ENCODE results near the gene MPV17L2.
"Not testable (repeated sequence)": the region's sequence is repeated elsewhere in the genome, so short reads cannot be mapped to it uniquely, and the experiment has no call there.

The MPV17L2 gene

DNA sequence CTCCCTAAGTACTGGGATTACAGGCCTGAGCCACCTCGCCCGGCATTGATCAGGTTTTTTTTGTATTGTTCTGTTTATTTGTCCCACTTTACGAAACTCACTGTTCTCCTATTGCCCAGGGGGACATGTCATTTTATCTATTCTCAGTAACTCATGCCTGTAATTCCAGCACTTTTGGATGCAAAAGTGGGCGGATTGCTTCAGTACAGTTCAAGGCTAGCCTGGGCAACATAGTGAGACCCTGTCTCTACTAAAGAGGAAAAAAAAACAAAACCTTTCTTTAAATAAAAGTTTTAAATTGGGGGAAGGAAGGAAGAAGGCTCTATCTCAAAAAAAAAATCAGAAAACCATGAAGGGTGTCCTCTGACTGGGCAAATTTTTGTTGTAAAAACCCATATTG is 2.7 kb upstream of the MPV17L2 start:
- no peak overlapping the region for H3K4me3 ChIP-seq (ENCODE audit: low read depth, low read length)

DNA sequence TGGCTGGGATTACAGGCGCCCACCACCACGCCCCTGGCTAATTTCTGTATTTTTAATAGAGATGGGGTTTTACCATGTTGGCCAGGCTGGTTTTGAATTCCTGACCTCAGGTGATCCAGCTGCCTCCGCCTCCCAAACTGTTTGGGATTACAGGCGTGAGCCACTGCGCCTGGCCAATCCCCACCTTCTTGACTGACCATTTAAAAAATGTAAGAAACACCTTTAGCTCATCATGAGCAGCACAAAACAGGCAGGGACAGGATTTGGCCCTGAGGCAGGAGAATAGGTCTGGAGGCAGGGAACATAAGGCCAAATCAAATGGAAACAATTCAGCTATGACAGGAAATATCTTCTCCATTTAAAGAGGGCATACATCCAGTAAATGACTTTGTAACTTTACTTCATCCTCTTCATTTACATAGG is 1.4 kb upstream of the MPV17L2 start:
- no peak overlapping the region for H3K4me3 ChIP-seq (ENCODE audit: low read depth, low read length)

DNA sequence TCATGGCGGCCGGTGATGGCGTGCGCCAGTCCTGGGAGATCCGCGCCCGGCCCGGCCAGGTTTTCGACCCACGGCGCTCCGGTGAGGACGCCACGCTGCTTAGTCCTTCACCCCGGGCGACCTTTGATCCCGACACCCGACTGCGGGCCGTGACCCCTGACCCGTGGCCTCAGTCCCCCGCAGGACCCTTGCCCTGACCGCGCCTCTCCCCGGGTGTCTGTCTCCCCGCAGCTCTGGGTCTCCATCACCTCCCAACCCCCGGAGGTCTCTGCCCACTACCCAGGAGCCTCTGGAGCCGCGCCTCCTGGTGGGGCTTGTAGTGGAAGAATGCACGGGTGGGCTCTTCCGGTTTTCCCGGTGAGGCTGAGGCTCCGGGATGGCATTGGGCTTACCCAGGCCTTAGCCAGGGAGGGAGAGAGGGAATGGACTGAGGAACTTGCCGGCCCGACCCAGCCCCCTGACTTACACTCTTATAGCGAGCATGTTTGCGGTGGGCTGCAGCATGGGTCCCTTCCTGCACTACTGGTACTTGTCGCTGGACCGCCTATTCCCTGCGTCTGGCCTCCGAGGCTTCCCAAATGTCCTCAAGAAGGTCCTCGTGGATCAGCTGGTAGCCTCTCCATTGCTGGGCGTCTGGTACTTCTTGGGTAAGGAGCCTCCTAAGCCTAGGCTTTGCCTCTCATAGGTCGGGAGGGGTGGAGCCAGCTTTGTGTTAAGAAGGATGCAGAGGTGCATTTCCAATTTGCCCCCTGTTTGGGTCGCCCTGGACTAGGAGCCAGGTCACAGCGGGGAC is 566 bp downstream of the MPV17L2 start:
- H3K4me3 ChIP-seq (ENCODE audit: low read depth, low read length): peak overlapping the region; percentile 75

DNA sequence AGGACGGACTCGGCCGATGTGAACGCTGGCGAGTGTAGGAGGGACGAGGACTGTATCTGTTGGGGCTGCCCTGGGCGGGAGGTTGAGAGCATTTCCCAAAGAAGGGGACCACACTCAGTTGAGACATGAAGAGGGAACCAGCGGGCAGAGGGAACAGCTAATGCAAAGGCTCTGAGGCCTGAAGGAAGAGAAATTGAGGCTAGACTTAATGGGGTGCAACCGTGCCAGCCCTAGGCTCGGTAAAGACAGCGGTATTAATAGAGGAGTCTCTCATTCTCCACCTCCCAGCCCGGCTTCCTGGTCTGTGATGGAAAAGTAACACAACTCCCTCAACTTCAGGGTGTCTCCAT is 1.1 kb downstream of the MPV17L2 start:
- H3K4me3 ChIP-seq (ENCODE audit: low read depth, low read length): peak overlapping the region; percentile 75

DNA sequence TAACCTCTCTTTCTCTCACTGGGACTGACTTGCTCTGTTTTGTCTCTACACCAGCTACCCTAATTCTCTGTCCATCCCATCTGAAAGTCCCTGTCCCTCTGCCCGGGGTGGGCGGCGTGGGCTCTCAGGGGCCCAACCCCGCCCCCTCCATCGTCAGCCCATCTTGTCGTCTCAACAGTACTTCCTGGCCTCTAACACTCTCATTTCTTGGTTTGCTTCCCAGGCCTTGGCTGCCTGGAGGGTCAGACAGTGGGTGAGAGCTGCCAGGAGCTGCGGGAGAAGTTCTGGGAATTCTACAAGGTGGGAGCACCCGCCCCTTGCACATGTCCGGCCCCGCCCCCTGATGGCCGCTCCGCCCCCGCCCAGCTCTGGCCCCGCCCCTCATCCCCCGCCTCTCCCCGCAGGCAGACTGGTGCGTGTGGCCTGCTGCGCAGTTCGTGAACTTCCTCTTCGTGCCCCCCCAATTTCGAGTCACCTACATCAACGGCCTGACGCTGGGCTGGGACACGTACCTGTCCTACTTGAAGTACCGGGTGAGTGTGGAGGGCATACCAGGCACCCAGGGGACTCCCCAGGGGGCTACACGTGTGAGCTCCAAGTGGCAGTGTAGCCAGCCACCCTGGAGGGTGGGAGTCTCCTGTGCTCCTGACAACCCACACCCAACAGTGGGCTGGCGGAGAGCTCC is 1.7 kb downstream of the MPV17L2 start:
- H3K4me3 ChIP-seq (ENCODE audit: low read depth, low read length): no peak overlapping the region

DNA sequence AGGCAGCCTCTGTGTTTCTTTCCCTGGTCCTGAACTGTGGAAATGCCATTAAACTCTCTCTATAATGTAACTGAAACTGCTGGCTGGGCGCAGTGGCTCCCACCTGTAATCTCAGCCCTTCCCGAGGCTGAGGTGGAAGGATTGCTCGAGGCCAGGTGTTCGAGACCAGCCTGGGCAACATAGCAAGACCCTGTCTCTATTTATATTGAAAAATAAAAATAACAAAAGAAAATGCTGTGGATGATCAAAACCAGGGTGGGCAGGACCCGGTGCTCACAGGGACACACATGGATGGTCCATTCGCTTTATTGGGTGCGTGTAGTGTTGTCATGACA is 3.5 kb downstream of the MPV17L2 start:
- H3K4me3 ChIP-seq (ENCODE audit: low read depth, low read length): no peak overlapping the region

DNA sequence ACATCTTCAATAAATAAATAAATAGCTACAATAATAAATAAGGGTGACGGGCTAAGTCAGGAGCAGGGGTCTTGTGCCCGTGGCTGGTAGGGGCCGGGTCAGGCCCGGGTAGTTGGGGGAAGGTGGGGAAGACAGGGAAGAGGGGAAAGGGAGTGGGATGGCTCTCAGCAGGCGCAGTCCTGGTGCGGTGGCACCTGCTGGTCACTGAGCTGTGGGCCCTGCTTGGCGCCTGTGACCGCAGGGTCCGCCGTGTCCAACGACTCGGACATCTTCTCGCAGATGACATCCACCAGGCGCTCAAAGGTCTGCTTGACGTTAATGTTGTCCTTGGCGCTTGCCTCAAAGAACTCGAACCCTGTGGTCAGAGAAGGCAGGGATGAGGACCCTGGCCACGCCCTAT is 4.3 kb downstream of the MPV17L2 start:
- H3K4me3 ChIP-seq (ENCODE audit: low read depth, low read length): no peak overlapping the region

DNA sequence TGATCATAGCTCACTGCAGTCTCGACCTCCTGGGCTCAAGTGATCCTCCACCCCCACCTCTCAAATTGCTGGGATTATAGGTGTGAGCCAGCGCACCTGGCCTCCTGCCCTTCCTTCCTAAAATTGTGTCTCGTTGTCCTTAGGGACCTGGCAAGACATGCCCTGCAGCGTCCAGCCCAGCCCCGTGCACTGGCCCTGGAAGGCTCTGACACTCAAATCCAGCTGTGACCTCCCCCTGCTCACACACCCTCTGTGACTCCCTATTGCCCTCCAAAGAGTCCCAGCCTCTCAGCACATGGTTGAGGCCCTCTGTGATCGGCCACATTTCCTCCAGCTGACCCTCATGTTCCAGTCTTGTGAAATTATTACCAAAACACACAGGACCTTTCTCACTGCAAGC is 4.9 kb downstream of the MPV17L2 start:
- H3K4me3 ChIP-seq (ENCODE audit: low read depth, low read length): no peak overlapping the region

DNA sequence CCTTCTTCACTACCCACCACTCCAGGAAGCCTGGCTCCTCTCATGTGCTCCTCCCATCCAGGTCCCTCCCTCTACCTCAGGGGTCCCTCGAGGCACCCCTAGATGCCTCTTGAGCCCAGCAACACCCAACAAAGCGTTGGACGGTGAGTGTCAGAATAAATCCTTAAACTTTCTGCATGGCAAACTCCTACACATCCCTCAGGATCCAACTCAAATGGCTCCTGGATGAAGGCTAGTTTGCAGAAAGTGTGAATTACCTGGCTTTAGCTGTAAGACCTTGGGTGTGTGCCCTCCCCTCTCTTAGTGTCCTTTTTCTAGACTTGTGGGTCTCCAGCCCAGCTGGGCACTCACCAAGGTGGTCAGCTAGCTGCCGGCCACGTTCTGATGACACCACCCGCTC is 5.4 kb downstream of the MPV17L2 start:
- no peak overlapping the region for H3K4me3 ChIP-seq (ENCODE audit: low read depth, low read length)

DNA sequence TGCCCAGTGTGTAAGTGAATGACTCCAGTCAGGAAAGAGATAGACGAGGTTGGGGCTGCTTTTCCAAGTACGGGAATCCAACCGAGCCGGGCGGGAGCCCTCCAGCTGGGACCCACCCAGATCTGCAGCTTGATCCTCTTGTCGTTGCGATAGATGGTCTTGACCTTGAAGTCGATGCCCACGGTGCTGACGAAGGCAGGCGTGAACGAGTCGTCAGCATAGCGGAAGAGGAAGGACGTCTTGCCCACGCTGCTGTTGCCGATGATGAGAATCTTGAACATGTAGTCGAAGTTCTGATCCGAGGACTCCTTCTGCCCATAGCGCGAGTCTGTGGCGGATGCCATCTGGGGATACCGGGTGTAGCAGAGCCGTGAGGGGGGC is 9.4 kb downstream of the MPV17L2 start:
- H3K4me3 ChIP-seq (ENCODE audit: low read depth, low read length): no peak overlapping the region

DNA sequence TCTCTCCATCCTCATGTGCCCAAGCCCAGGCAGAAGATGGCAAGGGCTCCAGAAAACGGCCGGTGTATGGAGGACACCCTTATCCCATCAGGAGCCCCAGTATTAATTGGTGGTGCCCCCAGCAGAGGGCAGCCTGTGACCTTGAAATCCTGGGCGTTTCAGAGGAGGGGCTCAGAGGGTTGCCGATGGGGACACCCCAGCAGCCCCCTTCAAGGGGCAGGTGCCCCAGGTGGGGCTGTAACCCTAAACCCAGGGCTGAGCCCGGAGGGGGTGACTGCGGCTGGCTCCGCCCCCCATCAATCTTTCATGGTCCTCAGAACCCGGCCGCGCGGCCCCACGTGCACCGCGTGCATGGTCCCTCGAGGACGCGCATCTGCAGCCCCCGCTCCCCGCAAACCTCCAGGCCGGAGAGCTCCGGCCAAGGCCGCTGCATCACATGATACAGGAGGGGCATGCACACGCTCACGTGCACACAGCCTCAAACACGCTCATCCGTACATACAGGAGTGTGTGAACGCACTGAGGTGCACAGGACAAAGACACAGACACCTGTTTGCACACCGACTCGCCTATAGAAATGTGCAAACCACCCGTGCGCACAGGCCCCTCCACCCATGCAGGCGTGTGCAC is 9.9 kb downstream of the MPV17L2 start:
- peak overlapping the region; percentile 75 for H3K4me3 ChIP-seq (ENCODE audit: low read depth, low read length)

DNA sequence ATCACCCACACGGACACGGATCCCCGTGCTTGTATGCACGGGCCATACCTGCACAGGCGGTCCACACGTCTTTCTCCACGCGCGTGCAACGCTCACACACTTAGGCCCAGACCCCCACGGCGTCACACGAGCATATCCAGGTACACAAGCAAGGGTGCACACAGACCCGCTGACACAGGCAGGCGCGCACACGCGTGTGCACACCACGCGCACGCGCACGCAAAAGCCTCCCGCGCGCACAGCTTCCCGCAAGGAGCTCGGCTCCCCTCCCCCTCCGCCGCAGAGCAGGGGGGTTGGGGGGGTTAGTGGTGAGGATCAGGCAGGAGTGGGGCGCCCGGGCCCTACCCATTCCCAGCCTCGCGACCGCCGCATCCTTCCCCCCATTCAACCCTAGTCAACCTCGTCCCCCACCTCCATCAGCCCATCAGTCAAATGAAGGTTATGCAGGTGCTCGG is 10.4 kb downstream of the MPV17L2 start:
- peak overlapping the region; percentile 75 for H3K4me3 ChIP-seq (ENCODE audit: low read depth, low read length)

DNA sequence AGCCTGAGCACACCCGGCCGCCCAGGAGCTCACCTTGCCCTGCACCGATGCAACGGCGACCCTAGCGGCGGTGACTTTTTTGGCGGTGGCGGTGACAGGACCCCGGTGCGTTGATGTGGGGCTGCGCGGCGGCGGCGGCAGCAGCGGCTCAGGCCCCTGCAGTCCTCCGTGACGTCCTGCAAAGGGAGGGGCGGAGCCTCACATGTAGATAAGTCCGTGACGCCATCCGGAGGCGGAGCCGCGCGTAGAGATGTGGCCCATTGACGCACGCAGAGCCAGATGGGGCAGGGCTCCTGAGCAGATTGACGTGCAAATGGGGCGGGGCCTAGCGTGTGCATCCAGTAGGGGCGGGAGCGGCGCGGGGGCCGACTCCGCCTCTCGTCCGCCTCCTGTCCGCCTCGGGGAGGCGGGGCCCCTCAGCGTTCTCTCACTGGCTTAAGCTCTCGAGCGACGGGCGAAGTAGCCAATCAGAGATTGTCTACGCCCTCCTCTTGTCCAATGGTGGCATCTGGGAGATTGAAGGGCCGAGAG is 10.9 kb downstream of the MPV17L2 start, which contains the start of gene RAB3A:
Gene RAB3A (minus strand): TSS at position 180 of the 531 bp plus-strand sequence. CDS start 1,302 bp downstream, outside the sequence.
- peak within 1 kb of the TSS; percentile 75 for H3K4me3 ChIP-seq (ENCODE audit: low read depth, low read length)

DNA sequence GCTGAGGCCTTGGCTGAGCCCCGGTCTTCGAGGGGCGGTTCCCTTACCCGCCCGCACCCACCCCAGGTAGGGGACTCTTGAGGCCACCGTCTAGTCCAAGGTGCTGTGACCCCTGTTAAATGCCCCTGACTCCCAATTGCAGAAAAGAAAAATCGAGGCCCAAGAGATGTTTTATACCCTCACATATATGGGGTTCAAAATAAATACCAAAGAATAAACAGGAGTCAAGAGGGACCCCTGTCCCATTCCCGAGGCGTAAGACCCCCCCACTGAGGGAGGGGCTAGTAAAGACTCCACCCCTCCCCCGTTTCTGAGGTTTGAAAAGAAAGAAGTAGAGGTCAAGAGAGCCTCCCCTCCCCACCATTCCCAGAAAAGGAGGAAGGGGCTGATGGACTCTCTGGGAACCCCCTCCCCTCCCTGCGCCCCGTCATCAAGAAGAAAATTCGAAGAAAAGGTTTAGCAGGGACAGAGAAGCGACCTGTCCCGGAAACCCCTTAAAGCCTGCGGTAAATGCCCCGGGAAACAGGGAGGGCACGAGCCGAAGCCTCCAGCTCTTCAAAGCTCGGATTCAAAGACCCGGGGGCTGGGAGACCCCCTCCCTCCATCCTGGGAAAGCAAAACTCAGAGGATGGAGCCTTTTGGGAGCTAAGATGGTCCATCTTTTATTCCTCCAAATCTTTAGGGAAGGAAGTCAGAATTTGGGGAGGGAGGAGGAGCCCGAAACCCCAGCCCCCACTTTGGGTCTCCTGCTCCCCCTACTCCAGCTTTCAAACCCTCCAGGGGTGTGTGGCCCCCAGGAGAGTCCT is 11.6 kb downstream of the MPV17L2 start:
- H3K4me3 ChIP-seq (ENCODE audit: low read depth, low read length): peak overlapping the region; percentile 46

DNA sequence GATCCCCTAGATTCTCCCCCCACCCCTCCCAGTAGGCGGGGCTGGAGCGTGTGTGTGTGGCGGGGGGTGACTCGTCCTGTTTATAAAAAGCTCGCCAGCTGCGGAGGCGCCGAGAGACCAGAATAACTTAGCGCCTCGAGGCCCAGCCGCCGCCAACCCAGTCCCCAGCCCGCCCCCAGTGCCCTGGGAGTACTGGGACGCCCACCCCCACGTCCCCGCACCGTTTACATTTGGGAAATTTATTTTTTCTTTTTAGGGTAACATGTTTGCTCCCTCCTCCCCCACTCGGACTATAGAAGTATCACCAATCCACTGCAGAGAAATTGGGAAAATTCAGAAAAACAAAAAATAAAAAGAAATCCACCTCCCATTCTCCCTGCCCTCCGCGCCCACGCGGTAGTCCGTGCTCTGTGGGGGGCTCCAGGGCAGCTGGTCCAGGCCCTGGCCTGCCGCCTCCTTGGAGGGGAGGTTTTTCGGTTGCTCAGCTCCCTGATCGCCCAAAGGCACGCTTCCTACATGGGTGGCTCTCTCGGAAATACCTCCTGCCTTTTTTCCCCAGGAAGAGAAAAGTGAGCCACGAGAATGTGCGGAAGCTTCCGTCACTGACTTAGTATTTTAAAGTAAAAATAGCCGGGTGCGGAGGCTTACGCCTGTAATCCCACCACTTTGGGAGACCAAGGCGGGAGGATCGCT is 12.3 kb downstream of the MPV17L2 start:
- peak overlapping the region; percentile 46 for H3K4me3 ChIP-seq (ENCODE audit: low read depth, low read length)

DNA sequence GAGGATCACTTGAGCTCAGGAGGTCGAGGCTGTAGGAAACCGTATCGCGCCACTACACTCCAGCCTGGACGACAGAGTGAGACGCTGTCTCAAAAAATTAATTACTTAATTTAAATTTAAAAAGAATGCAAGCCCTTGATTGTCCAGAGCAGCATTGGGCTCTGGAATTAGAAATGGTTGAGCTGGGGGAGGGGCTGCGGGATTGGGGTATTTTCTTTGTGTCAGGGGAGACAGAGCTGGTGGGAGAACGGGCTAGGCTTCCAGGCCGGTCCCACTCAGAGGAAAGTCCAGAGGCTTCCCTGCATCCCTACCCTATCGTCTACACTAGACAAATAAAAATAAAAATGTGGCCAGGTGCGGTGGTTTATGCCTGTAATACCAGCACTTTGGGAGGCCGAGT is 13.0 kb downstream of the MPV17L2 start:
- H3K4me3 ChIP-seq (ENCODE audit: low read depth, low read length): peak overlapping the region; percentile 46

DNA sequence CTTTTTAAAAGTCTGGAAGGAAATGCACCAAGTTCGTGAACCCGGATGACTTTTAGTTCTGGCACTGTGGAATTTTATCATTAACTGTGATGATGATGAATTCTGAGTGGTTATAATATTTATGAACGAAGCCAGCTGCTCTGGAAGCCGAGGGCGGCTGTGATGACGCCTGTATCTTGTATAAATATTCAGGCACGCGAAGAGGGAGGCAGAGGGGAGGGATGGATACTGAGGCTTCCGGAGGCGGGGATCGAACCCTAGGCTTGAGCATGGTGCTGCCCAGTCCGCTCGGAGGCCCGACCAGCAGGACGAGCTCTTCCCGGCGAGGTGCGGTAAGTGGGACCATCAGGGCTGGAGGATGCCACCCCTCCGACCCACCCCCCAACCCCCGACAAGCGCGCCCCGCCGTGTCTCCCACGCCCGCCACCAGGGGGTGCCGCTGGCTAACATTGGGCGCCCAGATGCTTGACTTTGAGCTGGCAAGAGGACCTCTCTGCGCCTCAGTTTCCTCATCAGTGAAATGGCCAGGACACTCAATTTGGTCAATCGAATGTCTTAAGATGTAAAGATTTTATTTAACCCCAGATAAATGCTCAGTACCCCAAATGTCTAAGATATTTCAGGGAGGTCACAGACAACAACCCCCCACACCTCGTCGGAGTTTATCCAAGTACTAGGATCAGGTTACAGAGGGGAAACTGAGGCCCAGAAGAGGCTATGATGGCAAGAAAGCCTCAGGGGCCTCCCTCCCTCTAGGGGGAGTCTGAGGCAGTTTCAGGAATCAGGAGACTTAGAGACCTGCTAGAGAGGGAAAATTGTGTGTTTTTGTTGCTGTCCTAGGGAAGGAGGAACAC is 15.3 kb downstream of the MPV17L2 start:
- H3K4me3 ChIP-seq (ENCODE audit: low read depth, low read length): no peak overlapping the region

DNA sequence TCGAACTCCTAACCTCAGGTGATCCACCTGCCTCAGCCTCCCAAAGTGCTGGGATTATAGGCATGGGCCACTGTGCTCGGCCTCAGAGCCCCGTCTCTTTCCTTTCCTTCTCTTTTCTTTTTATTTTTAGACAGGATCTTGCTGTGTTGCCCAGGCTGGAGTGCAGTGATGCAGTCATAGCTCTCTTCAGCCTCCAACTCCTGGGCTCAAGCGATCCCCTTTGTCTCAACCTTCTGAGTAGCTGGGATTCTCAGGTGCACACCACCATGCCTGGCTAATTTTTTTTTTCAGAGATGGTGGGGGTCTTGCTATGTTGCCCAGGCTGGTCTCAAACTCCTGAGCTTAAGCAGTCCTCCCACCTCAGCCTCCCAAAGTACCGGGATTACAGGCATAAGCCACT is 16.9 kb downstream of the MPV17L2 start:
- H3K4me3 ChIP-seq (ENCODE audit: low read depth, low read length): not testable (repeated sequence)

DNA sequence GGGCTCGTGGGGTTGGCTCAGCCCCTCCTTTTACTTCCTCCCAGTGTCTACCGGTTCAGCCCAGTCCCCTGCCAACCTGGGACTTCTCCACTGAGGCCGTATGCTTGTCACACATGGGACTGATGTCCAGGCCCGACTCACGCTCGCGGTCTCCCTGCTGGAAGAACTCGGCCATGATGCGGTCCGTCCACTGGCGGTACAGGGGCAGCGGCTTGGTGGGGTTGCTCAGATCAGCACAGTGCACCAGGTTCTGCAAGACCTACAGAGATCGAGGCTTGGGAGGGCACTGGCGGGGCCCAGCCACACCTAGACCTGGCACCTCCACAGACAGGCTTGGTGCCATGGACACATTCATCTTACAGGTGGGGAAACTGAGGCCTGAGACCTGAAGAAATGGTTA is 18.7 kb downstream of the MPV17L2 start:
- no peak overlapping the region for H3K4me3 ChIP-seq (ENCODE audit: low read depth, low read length)
